KMS-11 (cell line): Measurements from ENCODE around the gene CTSO.

Source experiments
- H2AFZ ChIP-seq: fragments of 200-600 bp; sonication (generic); 2 replicates; pipeline ENCODE4 v1.6.1; 2016; ENCODE audit warnings: antibody characterized with exemption, mixed run types, low read depth
- H3K27ac ChIP-seq: fragments of 200-600 bp; sonication (generic); 2 replicates; pipeline ENCODE4 v1.6.1; 2016; ENCODE audit warnings: mild to moderate bottlenecking, mixed run types
- H3K27me3 ChIP-seq: fragments of 200-600 bp; sonication (generic); 2 replicates; pipeline ENCODE4 v1.6.1; 2017; ENCODE audit warnings: mild to moderate bottlenecking, low read depth, mixed run types, moderate library complexity; ENCODE audit not compliant: insufficient read depth
- H3K36me3 ChIP-seq: fragments of 200-600 bp; sonication (generic); 2 replicates; pipeline ENCODE4 v1.6.1; 2017; ENCODE audit warnings: mild to moderate bottlenecking, mixed run types; ENCODE audit not compliant: insufficient read depth
- H3K4me1 ChIP-seq: fragments of 200-600 bp; sonication (generic); 2 replicates; pipeline ENCODE4 v1.6.1; 2016; ENCODE audit warnings: mild to moderate bottlenecking, low read depth, mixed run types; ENCODE audit not compliant: poor library complexity, severe bottlenecking
- H3K4me2 ChIP-seq: fragments of 200-600 bp; sonication (generic); 2 replicates; pipeline ENCODE4 v1.7.0; 2016; ENCODE audit warnings: mild to moderate bottlenecking, mixed run types
- H3K4me3 ChIP-seq: fragments of 200-600 bp; sonication (generic); IDR thresholded peaks from 2 replicates; pipeline ENCODE4 v1.6.1; 2017; ENCODE audit warnings: low read depth, low read length, mixed read lengths; ENCODE audit not compliant: insufficient read depth
- H3K79me2 ChIP-seq: fragments of 200-600 bp; sonication (generic); 2 replicates; pipeline ENCODE4 v1.6.1; 2016; ENCODE audit warnings: low read depth, mixed run types; ENCODE audit not compliant: insufficient read depth
- H3K9ac ChIP-seq: fragments of 200-600 bp; sonication (generic); 2 replicates; pipeline ENCODE4 v1.6.1; 2016; ENCODE audit warnings: mild to moderate bottlenecking, mixed run types
- H4K20me1 ChIP-seq: fragments of 200-600 bp; sonication (generic); 2 replicates; pipeline ENCODE4 v1.6.1; 2016; ENCODE audit warnings: mild to moderate bottlenecking, mixed run types; ENCODE audit not compliant: insufficient read depth
- TF ChIP-seq, protein P1 (sequence below): fragments of 200-600 bp; sonication (generic); conservative IDR thresholded peaks from 2 replicates; pipeline ENCODE4 v1.6.1; 2017; ENCODE audit warnings: low read depth, mild to moderate bottlenecking, antibody characterized with exemption, low read length, moderate library complexity, mixed read lengths

Gene CTSO

DNA sequence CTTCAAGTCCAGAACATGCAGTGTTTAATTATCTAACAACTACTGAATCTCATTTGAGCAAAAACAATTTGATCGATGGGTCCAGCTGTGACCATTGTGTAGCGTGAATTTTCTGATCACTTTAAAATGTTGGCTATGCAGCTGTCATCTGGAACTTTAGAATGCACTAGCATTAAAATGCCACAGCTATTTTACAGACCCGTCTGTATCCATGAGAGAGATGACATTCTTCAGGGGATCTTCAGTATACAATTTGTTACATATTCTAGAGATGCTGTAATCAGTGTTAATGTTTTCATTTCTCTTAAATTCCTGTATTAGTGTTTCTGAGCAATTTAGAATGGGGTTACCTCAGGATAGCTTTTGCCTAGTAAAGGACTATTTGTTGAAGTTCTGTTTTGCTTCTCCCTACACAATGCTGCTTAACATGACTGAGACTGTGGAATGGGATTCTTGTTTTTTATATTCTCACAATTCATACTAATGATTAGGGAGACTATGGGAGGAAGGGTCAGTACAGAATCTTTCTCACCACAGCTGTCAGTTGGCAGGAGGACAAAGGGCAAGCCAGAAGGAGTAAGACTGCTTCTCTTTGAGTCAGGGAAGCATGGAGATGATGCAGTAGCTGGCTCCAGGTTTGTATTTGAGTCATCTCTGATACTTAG lies 13.2 kb upstream of the CTSO start:
- no peak overlapping the region for H3K4me3 ChIP-seq
- TF ChIP-seq, protein P1, sequence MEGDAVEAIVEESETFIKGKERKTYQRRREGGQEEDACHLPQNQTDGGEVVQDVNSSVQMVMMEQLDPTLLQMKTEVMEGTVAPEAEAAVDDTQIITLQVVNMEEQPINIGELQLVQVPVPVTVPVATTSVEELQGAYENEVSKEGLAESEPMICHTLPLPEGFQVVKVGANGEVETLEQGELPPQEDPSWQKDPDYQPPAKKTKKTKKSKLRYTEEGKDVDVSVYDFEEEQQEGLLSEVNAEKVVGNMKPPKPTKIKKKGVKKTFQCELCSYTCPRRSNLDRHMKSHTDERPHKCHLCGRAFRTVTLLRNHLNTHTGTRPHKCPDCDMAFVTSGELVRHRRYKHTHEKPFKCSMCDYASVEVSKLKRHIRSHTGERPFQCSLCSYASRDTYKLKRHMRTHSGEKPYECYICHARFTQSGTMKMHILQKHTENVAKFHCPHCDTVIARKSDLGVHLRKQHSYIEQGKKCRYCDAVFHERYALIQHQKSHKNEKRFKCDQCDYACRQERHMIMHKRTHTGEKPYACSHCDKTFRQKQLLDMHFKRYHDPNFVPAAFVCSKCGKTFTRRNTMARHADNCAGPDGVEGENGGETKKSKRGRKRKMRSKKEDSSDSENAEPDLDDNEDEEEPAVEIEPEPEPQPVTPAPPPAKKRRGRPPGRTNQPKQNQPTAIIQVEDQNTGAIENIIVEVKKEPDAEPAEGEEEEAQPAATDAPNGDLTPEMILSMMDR = no peak
- no peaks in the 10 kb centered on the region for H3K36me3 ChIP-seq
- H3K79me2 ChIP-seq = no peaks in the 10 kb centered on the region
- no peak overlapping the region for H3K9ac ChIP-seq
- H3K4me1 ChIP-seq = no peaks in the 10 kb centered on the region
- H3K27me3 ChIP-seq = no peaks in the 10 kb centered on the region
- H3K27ac ChIP-seq = no peak overlapping the region
- H4K20me1 ChIP-seq = no peaks in the 10 kb centered on the region
- no peak overlapping the region for H3K4me2 ChIP-seq
- H2AFZ ChIP-seq = no peak overlapping the region

DNA sequence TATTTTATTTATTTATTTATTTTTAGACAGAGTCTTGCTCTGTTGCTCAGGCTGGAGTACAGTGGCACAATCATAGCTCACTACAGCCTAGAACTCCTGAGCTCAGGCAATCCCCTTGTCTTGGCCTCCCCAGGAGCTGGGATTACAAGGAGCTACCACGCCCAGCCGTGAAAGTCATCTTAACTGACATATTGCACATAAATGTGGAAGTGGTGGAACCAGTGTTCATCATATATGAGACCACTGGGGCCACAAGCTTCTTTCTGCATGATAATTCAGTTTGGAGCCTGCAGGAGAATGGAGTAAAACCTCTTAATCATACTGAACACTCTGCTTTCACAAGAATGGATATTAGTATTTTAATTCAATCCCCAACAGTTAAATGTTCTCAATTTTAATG lies 12.5 kb upstream of the CTSO start:
- no peak overlapping the region for H3K4me3 ChIP-seq
- H3K4me2 ChIP-seq = no peak overlapping the region
- H3K36me3 ChIP-seq = no peaks in the 10 kb centered on the region
- H3K27me3 ChIP-seq = no peaks in the 10 kb centered on the region
- TF ChIP-seq, protein P1 = no peak
- no peaks in the 10 kb centered on the region for H3K4me1 ChIP-seq
- no peak overlapping the region for H2AFZ ChIP-seq
- H4K20me1 ChIP-seq = no peaks in the 10 kb centered on the region
- no peaks in the 10 kb centered on the region for H3K79me2 ChIP-seq
- H3K27ac ChIP-seq = no peak overlapping the region
- no peak overlapping the region for H3K9ac ChIP-seq

DNA sequence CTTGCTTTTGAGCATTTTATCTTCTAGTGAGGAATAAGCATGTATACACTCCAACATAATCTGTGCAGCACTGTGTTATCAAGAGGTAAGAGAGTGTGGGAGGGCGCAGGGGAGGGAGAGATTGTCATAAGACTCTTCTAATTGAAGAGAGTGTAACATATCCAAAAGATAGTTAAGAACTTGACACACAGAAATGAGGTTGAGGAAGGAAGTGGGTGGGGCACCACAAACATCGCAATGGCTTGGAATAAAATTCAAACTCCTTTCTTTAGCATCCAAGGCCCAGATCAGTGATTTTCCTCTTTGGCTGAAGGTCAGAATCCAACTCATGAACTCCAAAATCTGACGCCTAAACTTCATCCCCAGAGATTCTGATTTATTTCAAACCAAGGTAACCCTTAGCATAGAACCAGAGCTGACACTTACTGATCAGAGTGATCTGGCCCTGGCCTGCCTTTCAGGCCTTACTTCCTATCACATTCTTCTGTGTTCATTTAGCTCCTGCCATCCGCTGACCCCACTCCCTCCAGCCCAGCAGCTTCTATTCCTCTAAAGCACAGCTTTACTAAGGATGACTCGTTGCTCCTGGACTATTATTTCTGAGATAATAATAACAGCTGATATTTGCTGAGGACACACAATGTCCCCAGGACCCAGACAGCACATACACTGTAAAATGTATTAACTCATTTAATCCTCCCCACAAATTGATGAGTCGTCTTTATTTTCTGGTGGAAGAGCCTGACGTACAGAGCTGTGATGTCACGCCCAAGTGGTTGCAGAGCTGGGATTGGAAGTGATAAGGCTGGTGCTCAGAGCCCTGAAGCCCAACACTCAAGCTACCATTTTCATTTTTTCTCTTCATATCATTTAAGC lies 10.6 kb upstream of the CTSO start:
- no peaks in the 10 kb centered on the region for H3K79me2 ChIP-seq
- H3K4me2 ChIP-seq = no peak overlapping the region
- no peak overlapping the region for H3K27ac ChIP-seq
- no peak overlapping the region for H2AFZ ChIP-seq
- TF ChIP-seq, protein P1 = no peak
- H3K9ac ChIP-seq = no peak overlapping the region
- H3K36me3 ChIP-seq = no peaks in the 10 kb centered on the region
- H3K27me3 ChIP-seq = no peaks in the 10 kb centered on the region
- no peak overlapping the region for H3K4me3 ChIP-seq
- H4K20me1 ChIP-seq = no peaks in the 10 kb centered on the region
- H3K4me1 ChIP-seq = no peaks in the 10 kb centered on the region

DNA sequence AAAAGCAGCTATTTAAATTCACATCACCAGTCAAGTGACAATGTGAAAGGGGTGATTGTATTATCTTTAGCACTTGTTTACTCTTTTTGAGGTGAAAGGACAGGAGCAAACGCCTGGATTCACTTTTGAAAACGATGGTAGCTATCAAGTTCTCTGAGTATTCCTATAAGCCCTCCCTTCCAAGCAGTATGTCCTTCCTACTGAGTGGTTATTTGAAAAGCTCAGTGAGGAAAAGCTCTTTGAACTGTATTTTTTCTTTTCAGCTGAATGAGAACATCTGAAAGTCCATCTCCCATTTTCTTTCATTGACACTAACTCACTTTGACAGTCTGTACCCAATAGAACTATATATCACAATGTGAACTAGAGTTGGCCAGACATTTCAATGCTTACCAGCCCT lies 9.1 kb upstream of the CTSO start:
- H4K20me1 ChIP-seq = no peaks in the 10 kb centered on the region
- no peaks in the 10 kb centered on the region for H3K27me3 ChIP-seq
- no peak overlapping the region for H3K27ac ChIP-seq
- no peaks in the 10 kb centered on the region for H3K4me1 ChIP-seq
- H3K36me3 ChIP-seq = no peaks in the 10 kb centered on the region
- H3K79me2 ChIP-seq = no peaks in the 10 kb centered on the region
- no peak overlapping the region for H3K9ac ChIP-seq
- H3K4me2 ChIP-seq = no peak overlapping the region
- TF ChIP-seq, protein P1 = no peak
- H2AFZ ChIP-seq = no peak overlapping the region
- H3K4me3 ChIP-seq = no peak overlapping the region
